ENCODE measurements around the gene FRMPD1.

Gene FRMPD1

DNA sequence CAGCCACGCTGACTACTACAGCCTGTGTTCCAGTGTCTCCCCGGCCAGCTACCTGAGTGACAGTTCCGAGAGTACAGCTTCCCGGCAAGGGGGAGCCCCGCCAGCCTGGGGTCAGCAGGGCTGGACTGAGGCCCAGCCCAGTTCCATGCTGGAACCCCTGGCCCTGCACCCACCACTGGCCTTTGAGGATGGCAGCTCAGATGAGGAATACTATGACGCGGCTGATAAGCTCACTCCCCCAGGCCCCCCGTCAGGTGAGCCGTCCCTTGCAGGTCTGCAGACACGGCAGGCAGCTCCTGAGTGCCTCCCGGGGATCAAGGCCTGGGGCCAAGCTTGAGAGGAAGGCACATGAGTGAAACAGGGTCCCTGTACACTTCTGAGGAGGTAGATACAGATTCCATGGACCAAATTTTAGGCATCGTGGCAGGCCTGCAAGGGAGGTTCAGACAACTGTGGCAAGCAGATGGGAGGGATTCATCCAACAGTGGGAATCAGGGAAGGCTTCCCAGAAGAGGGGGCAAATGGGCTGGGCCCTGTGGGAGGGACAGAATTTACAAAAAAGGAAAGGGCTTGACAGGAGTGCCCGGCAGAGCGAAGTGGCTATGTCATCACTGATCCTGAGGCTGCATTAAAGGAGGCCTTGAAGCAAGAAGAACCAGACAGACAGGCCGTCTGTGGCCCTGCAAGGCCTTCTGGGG lies 90.0 kb downstream of the FRMPD1 start:
- H3K9ac ChIP-seq (ENCODE audit: low read length): no peak overlapping the region
- no peaks in the 10 kb centered on the region for H3K27me3 ChIP-seq (ENCODE audit: insufficient read depth, low read length)
- no peak overlapping the region for H3K4me2 ChIP-seq (ENCODE audit: low read length)
- H2AFZ ChIP-seq (ENCODE audit: low read length): no peak overlapping the region
- no peaks in the 10 kb centered on the region for H3K4me1 ChIP-seq (ENCODE audit: insufficient read depth, low read length, severe bottlenecking)
- H3K79me2 ChIP-seq (ENCODE audit: insufficient read depth, low read length): no peaks in the 10 kb centered on the region
- no peaks in the 10 kb centered on the region for H3F3A ChIP-seq (ENCODE audit: insufficient read depth, low read length)
- no peak overlapping the region for H3K4me3 ChIP-seq (ENCODE audit: low read depth, low read length, poor library complexity, severe bottlenecking)
- H3K9me3 ChIP-seq (ENCODE audit: low read length): no peaks in the 10 kb centered on the region
- H3K36me3 ChIP-seq (ENCODE audit: insufficient read depth, low read length): no peaks in the 10 kb centered on the region
- TF ChIP-seq, protein P1, sequence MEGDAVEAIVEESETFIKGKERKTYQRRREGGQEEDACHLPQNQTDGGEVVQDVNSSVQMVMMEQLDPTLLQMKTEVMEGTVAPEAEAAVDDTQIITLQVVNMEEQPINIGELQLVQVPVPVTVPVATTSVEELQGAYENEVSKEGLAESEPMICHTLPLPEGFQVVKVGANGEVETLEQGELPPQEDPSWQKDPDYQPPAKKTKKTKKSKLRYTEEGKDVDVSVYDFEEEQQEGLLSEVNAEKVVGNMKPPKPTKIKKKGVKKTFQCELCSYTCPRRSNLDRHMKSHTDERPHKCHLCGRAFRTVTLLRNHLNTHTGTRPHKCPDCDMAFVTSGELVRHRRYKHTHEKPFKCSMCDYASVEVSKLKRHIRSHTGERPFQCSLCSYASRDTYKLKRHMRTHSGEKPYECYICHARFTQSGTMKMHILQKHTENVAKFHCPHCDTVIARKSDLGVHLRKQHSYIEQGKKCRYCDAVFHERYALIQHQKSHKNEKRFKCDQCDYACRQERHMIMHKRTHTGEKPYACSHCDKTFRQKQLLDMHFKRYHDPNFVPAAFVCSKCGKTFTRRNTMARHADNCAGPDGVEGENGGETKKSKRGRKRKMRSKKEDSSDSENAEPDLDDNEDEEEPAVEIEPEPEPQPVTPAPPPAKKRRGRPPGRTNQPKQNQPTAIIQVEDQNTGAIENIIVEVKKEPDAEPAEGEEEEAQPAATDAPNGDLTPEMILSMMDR (IDR thresholded peaks at IDR 0.05; ENCODE audit: low read length): no peak
- no peak for TF ChIP-seq EZH2 (IDR thresholded peaks at IDR 0.05; ENCODE audit: borderline replicate concordance, low read length)
- no peaks in the 10 kb centered on the region for H4K20me1 ChIP-seq (ENCODE audit: insufficient read depth, low read length)
- H3K9me2 ChIP-seq (ENCODE audit: low read depth, low read length): no peaks in the 10 kb centered on the region
- H3K27ac ChIP-seq (ENCODE audit: low read depth, low read length, poor library complexity, severe bottlenecking): no peak overlapping the region

DNA sequence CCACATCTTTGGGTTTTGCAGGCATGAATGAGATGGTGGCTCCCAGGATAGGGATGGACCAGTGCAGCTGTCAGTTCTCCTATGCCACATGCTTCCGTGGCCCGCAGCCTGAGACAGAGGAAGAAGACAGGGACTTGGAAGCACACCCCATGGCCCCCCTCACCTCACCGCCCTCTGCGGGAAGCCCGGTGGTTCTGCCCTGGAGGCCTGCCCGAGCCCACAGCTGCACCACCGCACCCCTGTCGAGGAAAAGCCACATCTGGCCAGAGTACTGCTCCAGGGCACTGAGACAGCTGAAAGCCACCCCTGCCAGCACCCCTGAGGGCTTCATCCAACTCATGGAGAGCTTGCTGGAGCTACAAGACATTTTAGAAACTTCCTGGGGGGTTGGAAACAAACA lies 95.2 kb downstream of the FRMPD1 start:
- no peaks in the 10 kb centered on the region for H3K9me2 ChIP-seq (ENCODE audit: low read depth, low read length)
- no peaks in the 10 kb centered on the region for H3K4me1 ChIP-seq (ENCODE audit: insufficient read depth, low read length, severe bottlenecking)
- no peaks in the 10 kb centered on the region for H4K20me1 ChIP-seq (ENCODE audit: insufficient read depth, low read length)
- no peak for TF ChIP-seq EZH2 (IDR thresholded peaks at IDR 0.05; ENCODE audit: borderline replicate concordance, low read length)
- TF ChIP-seq, protein P1 (IDR thresholded peaks at IDR 0.05; ENCODE audit: low read length): no peak
- H3F3A ChIP-seq (ENCODE audit: insufficient read depth, low read length): no peaks in the 10 kb centered on the region
- no peak overlapping the region for H3K9ac ChIP-seq (ENCODE audit: low read length)
- H3K36me3 ChIP-seq (ENCODE audit: insufficient read depth, low read length): no peaks in the 10 kb centered on the region
- H3K4me3 ChIP-seq (ENCODE audit: low read depth, low read length, poor library complexity, severe bottlenecking): no peak overlapping the region
- H3K79me2 ChIP-seq (ENCODE audit: insufficient read depth, low read length): no peaks in the 10 kb centered on the region
- H2AFZ ChIP-seq (ENCODE audit: low read length): no peak overlapping the region
- H3K4me2 ChIP-seq (ENCODE audit: low read length): no peak overlapping the region
- H3K27ac ChIP-seq (ENCODE audit: low read depth, low read length, poor library complexity, severe bottlenecking): no peak overlapping the region
- no peaks in the 10 kb centered on the region for H3K9me3 ChIP-seq (ENCODE audit: low read length)
- no peaks in the 10 kb centered on the region for H3K27me3 ChIP-seq (ENCODE audit: insufficient read depth, low read length)

DNA sequence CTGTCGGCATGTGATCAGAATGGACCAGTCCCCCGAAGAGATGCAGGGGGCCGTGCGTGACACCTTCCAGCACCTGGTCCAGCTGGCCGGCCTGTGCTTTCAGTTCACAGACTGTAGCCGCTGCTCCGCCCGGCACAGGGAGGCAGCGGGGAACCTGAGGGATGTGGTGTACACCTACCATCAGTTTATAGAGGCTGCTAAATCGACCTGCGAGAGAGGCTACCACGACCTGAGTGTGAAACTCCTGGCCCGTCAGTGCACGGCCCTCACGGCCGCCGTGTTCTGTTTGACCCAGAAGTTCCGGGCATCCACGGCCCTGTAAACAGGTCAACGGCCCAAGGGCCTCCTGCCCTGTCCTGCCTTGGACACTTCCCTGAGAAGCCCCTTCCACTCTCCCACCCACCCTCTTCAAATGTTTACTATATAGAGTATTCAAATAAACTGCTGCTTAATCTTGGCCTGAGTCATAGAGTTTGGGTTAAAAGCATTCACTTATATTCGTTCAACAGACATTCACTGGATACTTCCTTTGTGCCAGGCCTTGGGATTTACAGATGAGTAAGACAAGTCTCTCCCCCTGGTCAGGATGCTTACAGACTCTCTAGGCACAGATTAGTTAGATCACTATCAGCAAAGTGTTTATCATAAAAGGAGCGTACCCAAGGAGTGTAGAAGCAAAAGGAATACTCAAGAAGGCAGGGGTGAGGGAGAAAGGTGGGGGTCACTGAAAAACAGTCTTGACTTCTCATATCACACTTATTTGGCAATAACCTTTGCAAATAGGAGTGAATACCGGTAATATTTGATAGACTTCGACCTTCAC lies 95.9 kb downstream of the FRMPD1 start:
- Histone ChIP-seq H3K9me3 (ENCODE audit: low read length) (no peaks in the 10 kb centered on the region), H3F3A (ENCODE audit: insufficient read depth, low read length) (no peaks in the 10 kb centered on the region), H4K20me1 (ENCODE audit: insufficient read depth, low read length) (no peaks in the 10 kb centered on the region), H3K4me2 (ENCODE audit: low read length) (no peak overlapping the region), H3K4me1 (ENCODE audit: insufficient read depth, low read length, severe bottlenecking) (no peaks in the 10 kb centered on the region), H3K27ac (ENCODE audit: low read depth, low read length, poor library complexity, severe bottlenecking) (no peak overlapping the region), H2AFZ (ENCODE audit: low read length) (no peak overlapping the region), H3K27me3 (ENCODE audit: insufficient read depth, low read length) (no peaks in the 10 kb centered on the region), H3K9ac (ENCODE audit: low read length) (no peak overlapping the region), H3K4me3 (ENCODE audit: low read depth, low read length, poor library complexity, severe bottlenecking) (no peak overlapping the region), H3K36me3 (ENCODE audit: insufficient read depth, low read length) (no peaks in the 10 kb centered on the region), H3K79me2 (ENCODE audit: insufficient read depth, low read length) (no peaks in the 10 kb centered on the region), H3K9me2 (ENCODE audit: low read depth, low read length) (no peaks in the 10 kb centered on the region)
- TF ChIP-seq EZH2 (IDR thresholded peaks at IDR 0.05; ENCODE audit: borderline replicate concordance, low read length): no peak
- TF ChIP-seq, protein P1 (IDR thresholded peaks at IDR 0.05; ENCODE audit: low read length): no peak

Data from OCI-LY1 (cell line).